ENCODE data around the gene MAPK6. TPM values are rescaled to one million over a fixed set of nuclear protein-coding genes. Genes with fewer than 3 reads are reported as not detected.
A peak's percentile ranks its signal among the peaks of the same experiment; 100 is the strongest.

MAPK6 gene
- total and polyA plus RNA-seq, 10 of the 15 experiments (the other 5 are each of a cell fraction or from before 2014, with no cell fraction given) = 20.6 to 100 (median 52.6) TPM

DNA sequence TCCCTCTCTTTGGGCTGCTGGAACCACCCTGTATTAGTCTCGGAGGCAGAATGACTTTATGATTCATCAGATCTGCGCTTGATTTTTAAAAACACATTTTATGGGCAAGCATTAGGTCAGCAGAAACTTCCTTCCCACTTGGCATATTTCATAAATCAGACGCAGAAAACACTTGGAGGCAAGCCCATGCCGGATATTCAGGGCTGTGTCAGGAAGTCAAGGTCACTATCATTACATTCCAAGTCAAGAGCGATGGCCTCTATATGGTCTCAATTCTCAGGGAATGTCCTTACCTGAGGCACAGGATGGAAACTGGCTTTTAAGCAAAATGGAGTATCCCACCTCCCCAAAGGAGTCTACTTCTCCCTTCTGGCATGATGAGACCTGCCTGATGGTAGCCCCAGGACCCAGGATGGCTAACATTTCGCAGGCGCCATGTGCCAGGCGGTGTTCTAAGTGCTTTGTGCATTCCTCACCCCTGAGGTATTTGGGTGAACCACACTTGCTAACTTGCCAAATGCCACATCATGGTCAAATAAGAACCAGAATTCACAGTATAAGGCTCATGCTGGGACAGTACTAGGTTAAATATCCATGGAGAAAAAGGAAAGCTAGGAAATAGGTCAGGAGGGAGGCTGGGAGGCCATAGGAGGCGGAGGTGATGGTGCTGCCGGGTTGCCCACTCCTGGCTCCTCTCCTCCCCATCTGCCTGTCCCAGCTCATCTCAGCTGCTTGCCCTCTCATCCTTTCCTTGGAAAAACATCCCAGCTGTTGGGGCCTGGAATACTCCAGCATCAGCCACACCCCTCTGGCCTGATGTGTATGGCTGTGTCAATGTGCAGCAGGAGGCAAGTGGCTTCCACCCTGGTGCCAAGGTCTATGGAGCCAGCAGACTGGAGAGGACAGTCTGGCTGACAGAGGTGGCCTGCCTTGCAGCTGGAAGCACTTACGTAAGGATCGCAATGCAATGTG, 74.8 kb downstream of the MAPK6 start:
- H3K27ac ChIP-seq (ENCODE audit: control insufficient read depth, insufficient read depth) = no peak overlapping the region
- ChIA-PET POLR2A (interaction anchor here (0.8 to 1.0 kb wide), 2 partner anchors 9 to 13 kb away, joined by 3 to 4 read pairs; no protein-coding TSS in a partner anchor), SMC1A (ENCODE audit: uncharacterized antibody, unreplicated experiment) (interaction anchor here (1.7 to 11.9 kb wide), 2 partner anchors 12 to 45 kb away, joined by 5 to 272 read pairs; no protein-coding TSS in a partner anchor), RAD21 (ENCODE audit: unreplicated experiment) (interaction anchor here (1.4 to 8.6 kb wide), 2 partner anchors 10 to 13 kb away, joined by 5 to 170 read pairs; no protein-coding TSS in a partner anchor), CTCF (interaction anchor here (1.1 to 17.4 kb wide), 4 partner anchors 13 to 47 kb away, joined by 3 to 251 read pairs (median 4); no protein-coding TSS in a partner anchor)
- no peak overlapping the region for H2AFZ ChIP-seq (ENCODE audit: control insufficient read depth, low read depth, low read length)
- in situ Hi-C loops (cut with MboI) (no loop called here), intact Hi-C loops (cut with micrococcal nuclease; ENCODE audit: unreplicated experiment) (no loop called here)
- WGBS (ENCODE audit: insufficient coverage, insufficient replicate concordance, low lambda C conversion rate, missing lambda C conversion rate) = 98% methylated on average over 12 of the region's 12 CpGs
- H3K4me2 ChIP-seq (ENCODE audit: control insufficient read depth, insufficient read depth) = no peak overlapping the region
- H3K27me3 ChIP-seq (replicated peaks in 1 of 2; ENCODE audit: control insufficient read depth in 2 of 2, insufficient read depth in 2 of 2, low read length in 1 of 2) = no peaks in the 10 kb centered on the region
- FAIRE-seq (no peak), DNase-seq (ENCODE audit: low read depth, low spot score) (no peak), ATAC-seq (peak; percentile 20; the same call in 2 of the 3 replicates)
- TF ChIP-seq RUNX3 (IDR thresholded peaks at IDR 0.05; ENCODE audit: low read length) (no peak), ZNF217 (IDR thresholded peaks at IDR 0.05) (no peak), RB1 (IDR thresholded peaks at IDR 0.05; ENCODE audit: borderline replicate concordance) (no peak), USF2 (IDR thresholded peaks at IDR 0.05; ENCODE audit: borderline replicate concordance, low read depth, low read length) (no peak), EED (IDR thresholded peaks at IDR 0.05; ENCODE audit: low read depth) (no peak), MTA2 (IDR thresholded peaks at IDR 0.05; ENCODE audit: low read depth) (no peak), ETV6 (conservative IDR thresholded peaks at IDR 0.05 in 1 of 2, IDR thresholded peaks at IDR 0.05 in 1 of 2; ENCODE audit: borderline replicate concordance in 1 of 2, low read depth in 1 of 2) (no peak), ZNF687 (IDR thresholded peaks at IDR 0.05) (no peak), SMAD5 (IDR thresholded peaks at IDR 0.05; ENCODE audit: low read depth) (no peak), USF1 (IDR thresholded peaks at IDR 0.05; ENCODE audit: borderline replicate concordance, extremely low read length, insufficient read depth, low read depth, low read length) (no peak)
- TF ChIP-seq, protein P1, sequence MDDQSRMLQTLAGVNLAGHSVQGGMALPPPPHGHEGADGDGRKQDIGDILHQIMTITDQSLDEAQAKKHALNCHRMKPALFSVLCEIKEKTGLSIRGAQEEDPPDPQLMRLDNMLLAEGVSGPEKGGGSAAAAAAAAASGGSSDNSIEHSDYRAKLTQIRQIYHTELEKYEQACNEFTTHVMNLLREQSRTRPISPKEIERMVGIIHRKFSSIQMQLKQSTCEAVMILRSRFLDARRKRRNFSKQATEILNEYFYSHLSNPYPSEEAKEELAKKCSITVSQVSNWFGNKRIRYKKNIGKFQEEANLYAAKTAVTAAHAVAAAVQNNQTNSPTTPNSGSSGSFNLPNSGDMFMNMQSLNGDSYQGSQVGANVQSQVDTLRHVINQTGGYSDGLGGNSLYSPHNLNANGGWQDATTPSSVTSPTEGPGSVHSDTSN (IDR thresholded peaks at IDR 0.05; ENCODE audit: insufficient replicate concordance, low read depth, low read length) = no peak
- TF ChIP-seq, protein P2, sequence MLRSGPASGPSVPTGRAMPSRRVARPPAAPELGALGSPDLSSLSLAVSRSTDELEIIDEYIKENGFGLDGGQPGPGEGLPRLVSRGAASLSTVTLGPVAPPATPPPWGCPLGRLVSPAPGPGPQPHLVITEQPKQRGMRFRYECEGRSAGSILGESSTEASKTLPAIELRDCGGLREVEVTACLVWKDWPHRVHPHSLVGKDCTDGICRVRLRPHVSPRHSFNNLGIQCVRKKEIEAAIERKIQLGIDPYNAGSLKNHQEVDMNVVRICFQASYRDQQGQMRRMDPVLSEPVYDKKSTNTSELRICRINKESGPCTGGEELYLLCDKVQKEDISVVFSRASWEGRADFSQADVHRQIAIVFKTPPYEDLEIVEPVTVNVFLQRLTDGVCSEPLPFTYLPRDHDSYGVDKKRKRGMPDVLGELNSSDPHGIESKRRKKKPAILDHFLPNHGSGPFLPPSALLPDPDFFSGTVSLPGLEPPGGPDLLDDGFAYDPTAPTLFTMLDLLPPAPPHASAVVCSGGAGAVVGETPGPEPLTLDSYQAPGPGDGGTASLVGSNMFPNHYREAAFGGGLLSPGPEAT (IDR thresholded peaks at IDR 0.05; ENCODE audit: low read depth) = no peak
- no peak overlapping the region for H3K4me3 ChIP-seq
- H4K20me1 ChIP-seq (ENCODE audit: control insufficient read depth, insufficient read depth) = no peaks in the 10 kb centered on the region
- H3K4me1 ChIP-seq (ENCODE audit: control insufficient read depth, insufficient read depth, low read length) = no peaks in the 10 kb centered on the region; the same call in none of the 2 replicates
- BruUV-seq (replicated peaks) = no TSS peak
- H3K79me2 ChIP-seq (ENCODE audit: control insufficient read depth, insufficient read depth, low read length) = peaks cover 12% of the 10 kb centered on the region
- no peak overlapping the region for H3K9ac ChIP-seq (ENCODE audit: control insufficient read depth, insufficient read depth, low read length)
- H3K36me3 ChIP-seq (ENCODE audit: control insufficient read depth in 2 of 2, insufficient read depth in 2 of 2, low read length in 1 of 2) = no peaks in the 10 kb centered on the region
- peaks cover 6% of the 10 kb centered on the region; the same call in 2 of the 3 replicates for H3K9me3 ChIP-seq (replicated peaks; ENCODE audit: control insufficient read depth, insufficient read depth, low read length)

All from GM12878 (cell line).